Bronchial epithelial cell (primary cell): ENCODE measurements around the gene MBD6. TPM values are rescaled to one million over a fixed set of nuclear protein-coding genes. Genes with fewer than 3 reads are reported as not detected.
"Not testable (repeated sequence)": the region's sequence is repeated elsewhere in the genome, so short reads cannot be mapped to it uniquely, and the experiment has no call there.

Source experiments
- DNase-seq: peaks from one replicate; pipeline ENCODE4 v3.0.0-alpha.2; 2010; ENCODE audit warnings: low read depth
- FAIRE-seq: peaks from 2 replicates; lab custom pipeline; 2011; peaks lifted over from hg19 to GRCh38; lab: Jason Lieb, UNC
- H3K27me3 ChIP-seq: 2 replicates; pipeline ENCODE4 v1.5.1; 2011; ENCODE audit warnings: low read length; ENCODE audit not compliant: control insufficient read depth, insufficient read depth
- H3K36me3 ChIP-seq: 2 replicates; pipeline ENCODE4 v1.5.1; 2011; ENCODE audit warnings: low read length; ENCODE audit not compliant: control insufficient read depth, insufficient read depth
- H3K4me3 ChIP-seq: 2 replicates; pipeline ENCODE4 v1.5.1; 2011; ENCODE audit warnings: mild to moderate bottlenecking, low read depth, low read length, control low read depth
- total RNA-seq: library from RNA; depleted of rRNA; stranded (reverse); fragments of >200 nt; gene quantifications from 2 replicates; pipeline ENCODE4 v1.2.1, GENCODE V29; 2014
- TF ChIP-seq, protein P1 (sequence below): IDR thresholded peaks from 2 replicates; pipeline ENCODE4 v1.5.1; 2011; ENCODE audit warnings: mild to moderate bottlenecking, moderate library complexity, low read length, control low read depth, inconsistent platforms; ENCODE audit not compliant: insufficient read depth, severe bottlenecking

MBD6 gene
- total RNA-seq, 1 donor from 2014 or later: 5.0 TPM

DNA sequence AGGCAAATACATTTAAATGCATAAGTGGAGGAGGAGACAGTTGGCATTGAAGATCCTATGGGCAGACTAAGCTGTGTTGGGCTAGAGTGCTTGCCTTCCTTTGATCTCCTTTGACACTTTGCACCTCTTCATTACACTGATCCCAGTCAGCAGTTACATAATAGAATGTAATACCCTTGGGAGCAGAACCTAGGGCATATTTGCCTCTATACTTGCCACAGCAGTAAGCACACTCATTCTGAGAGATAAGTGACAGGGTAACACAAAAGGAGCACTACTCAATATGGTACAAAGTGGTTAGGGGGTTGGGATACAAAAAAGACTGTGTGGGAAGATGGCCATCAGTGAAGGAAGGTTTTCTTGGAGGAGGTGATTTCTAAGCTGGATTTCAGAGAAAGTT is 25.8 kb upstream of the MBD6 start:
- DNase-seq: no peak
- Histone ChIP-seq H3K27me3 (no peaks in the 10 kb centered on the region), H3K36me3 (peaks cover 32% of the 10 kb centered on the region), H3K4me3 (no peak overlapping the region)
- FAIRE-seq: no peak
- TF ChIP-seq, protein P1, sequence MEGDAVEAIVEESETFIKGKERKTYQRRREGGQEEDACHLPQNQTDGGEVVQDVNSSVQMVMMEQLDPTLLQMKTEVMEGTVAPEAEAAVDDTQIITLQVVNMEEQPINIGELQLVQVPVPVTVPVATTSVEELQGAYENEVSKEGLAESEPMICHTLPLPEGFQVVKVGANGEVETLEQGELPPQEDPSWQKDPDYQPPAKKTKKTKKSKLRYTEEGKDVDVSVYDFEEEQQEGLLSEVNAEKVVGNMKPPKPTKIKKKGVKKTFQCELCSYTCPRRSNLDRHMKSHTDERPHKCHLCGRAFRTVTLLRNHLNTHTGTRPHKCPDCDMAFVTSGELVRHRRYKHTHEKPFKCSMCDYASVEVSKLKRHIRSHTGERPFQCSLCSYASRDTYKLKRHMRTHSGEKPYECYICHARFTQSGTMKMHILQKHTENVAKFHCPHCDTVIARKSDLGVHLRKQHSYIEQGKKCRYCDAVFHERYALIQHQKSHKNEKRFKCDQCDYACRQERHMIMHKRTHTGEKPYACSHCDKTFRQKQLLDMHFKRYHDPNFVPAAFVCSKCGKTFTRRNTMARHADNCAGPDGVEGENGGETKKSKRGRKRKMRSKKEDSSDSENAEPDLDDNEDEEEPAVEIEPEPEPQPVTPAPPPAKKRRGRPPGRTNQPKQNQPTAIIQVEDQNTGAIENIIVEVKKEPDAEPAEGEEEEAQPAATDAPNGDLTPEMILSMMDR: no peak

DNA sequence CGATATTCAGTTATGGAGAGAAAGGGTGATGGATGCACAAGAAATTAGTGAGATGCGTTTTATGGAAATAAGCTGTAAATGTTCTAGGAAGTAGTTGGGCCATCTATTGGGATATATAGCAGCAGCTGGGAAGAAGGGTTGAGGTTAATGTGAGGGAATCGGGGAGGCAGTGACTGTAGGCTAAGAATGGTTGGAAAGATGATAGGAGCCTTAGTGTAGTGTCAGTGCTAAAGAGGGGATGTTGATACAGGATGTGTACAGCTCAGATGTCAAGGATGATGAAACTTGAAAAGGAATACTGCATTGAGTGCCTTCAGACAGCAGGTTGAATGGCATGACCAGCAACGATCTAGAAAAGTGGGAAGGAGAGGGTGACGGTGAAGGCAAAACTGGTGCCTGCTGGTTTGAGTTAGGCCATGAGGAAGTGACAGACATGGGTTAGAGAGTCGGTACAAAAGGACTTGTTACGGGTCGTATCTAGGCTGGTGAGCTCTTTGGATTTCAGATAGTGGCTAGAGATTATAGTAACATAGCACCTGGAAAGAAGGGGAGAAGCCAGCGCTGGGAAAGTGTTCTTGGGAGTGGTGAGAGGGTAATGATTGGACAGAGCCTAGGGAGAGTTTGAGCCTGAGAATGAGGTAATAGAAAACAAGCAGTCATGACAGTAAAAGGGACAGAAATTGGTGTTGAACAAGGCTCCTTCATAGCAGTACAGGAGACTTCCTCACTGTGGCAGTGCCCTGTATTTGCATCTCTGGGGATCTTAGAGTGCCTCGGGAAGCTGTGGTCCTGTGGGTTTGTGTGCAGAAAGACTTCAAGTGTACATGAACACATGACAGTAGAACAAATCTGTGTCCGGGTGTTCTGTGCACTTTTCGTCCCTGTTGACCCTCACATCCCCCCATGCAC is 25.1 kb upstream of the MBD6 start:
- FAIRE-seq: peak; percentile 91
- Histone ChIP-seq H3K4me3 (no peak overlapping the region), H3K36me3 (peaks cover 36% of the 10 kb centered on the region), H3K27me3 (no peaks in the 10 kb centered on the region)
- no peak for DNase-seq
- TF ChIP-seq, protein P1: no peak

DNA sequence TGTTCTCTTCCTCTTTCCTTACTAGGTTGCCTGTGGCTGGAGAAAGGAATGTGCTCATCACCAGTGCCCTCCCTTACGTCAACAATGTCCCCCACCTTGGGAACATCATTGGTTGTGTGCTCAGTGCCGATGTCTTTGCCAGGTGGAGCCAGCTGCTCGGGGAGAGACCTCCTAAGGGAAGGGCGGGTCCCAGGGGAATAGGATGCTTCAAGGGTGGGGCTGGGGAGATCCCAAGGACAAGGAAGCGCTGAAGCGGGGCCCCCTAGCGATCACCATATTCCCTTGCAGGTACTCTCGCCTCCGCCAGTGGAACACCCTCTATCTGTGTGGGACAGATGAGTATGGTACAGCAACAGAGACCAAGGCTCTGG is 24.5 kb upstream of the MBD6 start:
- Histone ChIP-seq H3K27me3 (no peaks in the 10 kb centered on the region), H3K36me3 (peaks cover 32% of the 10 kb centered on the region), H3K4me3 (no peak overlapping the region)
- TF ChIP-seq, protein P1: no peak
- no peak for DNase-seq
- no peak for FAIRE-seq

DNA sequence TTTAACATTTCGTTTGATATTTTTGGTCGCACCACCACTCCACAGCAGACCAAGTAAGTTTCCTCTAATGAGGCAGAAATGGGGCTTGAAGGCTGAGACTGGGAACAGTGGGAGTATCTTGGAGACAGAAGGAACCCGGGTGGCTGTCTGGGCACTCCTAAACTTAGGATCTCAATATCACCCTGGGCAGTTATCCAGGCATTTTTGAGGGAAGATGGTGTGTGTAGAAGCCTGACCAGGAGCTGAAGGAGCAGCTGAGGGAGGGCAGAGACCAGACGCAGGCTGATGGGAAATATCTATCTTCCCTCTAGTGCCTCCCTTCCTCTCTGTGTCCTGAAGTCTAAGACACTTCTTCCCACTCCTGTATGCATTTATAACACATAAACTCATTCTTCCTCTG is 24.1 kb upstream of the MBD6 start:
- FAIRE-seq (no peak), DNase-seq (no peak)
- H3K36me3 ChIP-seq: peaks cover 34% of the 10 kb centered on the region
- TF ChIP-seq, protein P1: no peak
- H3K4me3 ChIP-seq: no peak overlapping the region
- no peaks in the 10 kb centered on the region for H3K27me3 ChIP-seq

DNA sequence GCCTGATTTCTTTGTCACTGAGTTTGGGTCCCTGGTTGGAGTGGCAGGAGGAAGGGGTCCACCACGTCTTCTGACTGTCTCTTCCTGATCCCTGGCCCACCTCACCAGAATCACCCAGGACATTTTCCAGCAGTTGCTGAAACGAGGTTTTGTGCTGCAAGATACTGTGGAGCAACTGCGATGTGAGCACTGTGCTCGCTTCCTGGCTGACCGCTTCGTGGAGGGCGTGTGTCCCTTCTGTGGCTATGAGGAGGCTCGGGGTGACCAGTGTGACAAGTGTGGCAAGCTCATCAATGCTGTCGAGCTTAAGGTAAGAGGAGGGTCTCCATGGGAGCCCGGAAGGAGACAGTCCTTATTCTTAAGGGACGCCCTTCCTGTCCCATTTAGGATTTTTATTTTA is 22.4 kb upstream of the MBD6 start:
- no peak for FAIRE-seq
- no peak for DNase-seq
- TF ChIP-seq, protein P1: no peak
- Histone ChIP-seq H3K4me3 (no peak overlapping the region), H3K27me3 (no peaks in the 10 kb centered on the region), H3K36me3 (peaks cover 41% of the 10 kb centered on the region)

DNA sequence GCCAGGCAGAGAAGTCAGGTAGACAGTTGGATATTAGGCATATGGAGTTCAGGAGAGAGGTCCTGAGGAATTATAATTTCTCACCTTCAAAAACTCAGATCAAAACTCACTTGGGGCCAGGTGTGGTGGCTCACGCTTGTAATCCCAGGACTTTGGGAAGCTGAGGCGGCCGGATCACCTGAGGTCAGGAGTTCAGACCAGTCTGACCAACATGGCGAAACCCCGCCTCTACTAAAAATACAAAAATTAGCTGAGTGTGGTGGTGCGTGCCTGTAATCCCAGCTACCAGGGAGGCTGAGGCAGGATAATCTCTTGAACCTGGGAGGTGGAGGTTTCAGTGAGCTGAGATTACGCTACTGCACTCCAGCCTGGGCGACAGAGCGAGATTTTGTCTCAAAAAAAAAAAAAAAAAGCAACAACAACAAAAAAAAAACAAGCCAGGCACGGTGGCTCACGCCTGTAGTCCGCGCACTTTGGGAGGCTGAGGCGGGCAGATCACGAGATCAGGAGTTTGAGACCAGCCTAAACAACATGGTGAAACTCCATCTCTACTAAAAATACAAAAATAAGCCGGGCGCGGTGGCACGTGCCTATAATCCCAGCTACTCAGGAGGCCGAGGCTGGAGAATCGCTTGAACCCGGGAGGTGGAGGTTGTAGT is 20.2 kb upstream of the MBD6 start:
- not testable (repeated sequence) for H3K4me3 ChIP-seq, H3K27me3 ChIP-seq, DNase-seq, FAIRE-seq
- H3K36me3 ChIP-seq: peaks cover 43% of the 10 kb centered on the region

DNA sequence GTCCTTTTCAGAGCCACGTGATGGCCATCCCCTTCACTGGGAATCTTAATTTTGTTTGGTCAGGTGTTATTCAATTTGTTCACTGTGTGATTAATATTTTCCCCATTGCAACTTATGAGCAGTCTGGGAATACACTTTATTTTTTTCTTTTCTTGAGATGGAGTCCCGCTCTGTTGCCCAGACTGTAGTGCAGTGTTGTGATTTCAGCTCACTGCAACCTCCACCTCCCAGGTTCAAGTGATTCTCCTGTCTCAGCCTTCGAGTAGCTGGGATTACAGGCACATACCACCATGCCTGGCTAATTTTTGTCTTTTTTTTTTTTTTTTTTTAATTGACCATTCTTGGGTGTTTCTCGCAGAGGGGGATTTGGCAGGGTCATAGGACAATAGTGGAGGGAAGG is 16.1 kb upstream of the MBD6 start:
- not testable (repeated sequence) for H3K27me3 ChIP-seq, FAIRE-seq, H3K4me3 ChIP-seq, DNase-seq
- peaks cover 28% of the 10 kb centered on the region for H3K36me3 ChIP-seq

DNA sequence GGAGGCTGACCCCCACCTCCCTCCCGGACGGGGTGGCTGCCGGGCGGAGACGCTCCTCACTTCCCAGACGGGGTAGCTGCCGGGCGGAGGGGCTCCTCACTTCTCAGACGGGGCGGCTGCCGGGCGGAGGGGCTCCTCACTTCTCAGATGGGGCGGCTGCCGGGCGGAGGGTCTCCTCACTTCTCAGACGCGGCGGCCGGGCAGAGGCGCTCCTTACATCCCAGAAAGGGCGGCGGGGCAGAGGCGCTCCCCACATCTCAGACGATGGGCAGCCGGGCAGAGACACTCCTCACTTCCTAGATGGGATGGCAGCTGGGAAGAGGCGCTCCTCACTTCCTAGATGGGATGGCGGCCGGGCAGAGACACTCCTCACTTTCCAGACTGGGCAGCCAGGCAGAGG is 14.8 kb upstream of the MBD6 start:
- H3K27me3 ChIP-seq, FAIRE-seq, DNase-seq: not testable (repeated sequence)

More for the DNA sequence above, 14.8 kb upstream of the MBD6 start:
- H3K36me3 ChIP-seq: peaks cover 32% of the 10 kb centered on the region
- not testable (repeated sequence) for H3K4me3 ChIP-seq
